Smooth muscle cell (in vitro differentiated cells): Measurements from ENCODE around the gene CETN2. TPM values are rescaled to one million over a fixed set of nuclear protein-coding genes. Genes with fewer than 3 reads are reported as not detected.

Experiments used
- DNase-seq: peaks from one replicate; lab custom pipeline; 2025; ENCODE audit not compliant: unreplicated experiment; lab: John Stamatoyannopoulos, UW
- H2AFZ ChIP-seq: fragments of 200-600 bp; sonication (generic); 2 replicates; pipeline ENCODE4 v1.6.0; 2016; ENCODE audit warnings: antibody characterized with exemption, low read depth, mild to moderate bottlenecking
- H3F3A ChIP-seq: fragments of 200-600 bp; sonication (generic); 2 replicates; pipeline ENCODE4 v1.6.0; 2017; ENCODE audit warnings: antibody characterized with exemption, low read depth
- H3K27ac ChIP-seq: fragments of 200-600 bp; sonication (generic); 2 replicates; pipeline ENCODE4 v1.5.1; 2016; ENCODE audit warnings: low read depth, mild to moderate bottlenecking
- H3K27me3 ChIP-seq: fragments of 200-600 bp; sonication (generic); 2 replicates; pipeline ENCODE4 v1.6.1; 2016; ENCODE audit warnings: low read depth, mild to moderate bottlenecking
- H3K36me3 ChIP-seq: fragments of 200-600 bp; sonication (generic); 2 replicates; pipeline ENCODE4 v1.5.1; 2016; ENCODE audit warnings: low read depth
- H3K4me1 ChIP-seq: fragments of 200-600 bp; sonication (generic); 2 replicates; pipeline ENCODE4 v1.5.1; 2016; ENCODE audit warnings: low read depth
- H3K4me2 ChIP-seq: fragments of 200-600 bp; sonication (generic); 2 replicates; pipeline ENCODE4 v1.6.0; 2016; ENCODE audit warnings: mild to moderate bottlenecking
- H3K4me3 ChIP-seq: fragments of 200-600 bp; sonication (generic); 2 replicates; pipeline ENCODE4 v1.5.1; 2016; ENCODE audit warnings: mild to moderate bottlenecking
- H3K79me2 ChIP-seq: fragments of 200-600 bp; sonication (generic); 2 replicates; pipeline ENCODE4 v1.6.0; 2016; ENCODE audit warnings: low read depth, mild to moderate bottlenecking
- H3K9ac ChIP-seq: fragments of 200-600 bp; sonication (generic); 2 replicates; pipeline ENCODE4 v1.6.0; 2016; ENCODE audit warnings: low read depth
- H3K9me3 ChIP-seq: fragments of 200-600 bp; sonication (generic); replicated peaks from 2 replicates; pipeline ENCODE4 v1.5.1; 2016; ENCODE audit warnings: low read depth
- H4K20me1 ChIP-seq: fragments of 200-600 bp; sonication (generic); 2 replicates; pipeline ENCODE4 v1.6.0; 2016; ENCODE audit warnings: low read depth
- CTCF ChIP-seq: fragments of 200-600 bp; sonication (generic); IDR thresholded peaks from 2 replicates; pipeline ENCODE4 v1.5.1; 2017; ENCODE audit warnings: borderline replicate concordance, mild to moderate bottlenecking, antibody characterized with exemption; ENCODE audit not compliant: insufficient read depth, poor library complexity, severe bottlenecking
- WGBS: methylation state at CpG from one replicate; pipeline ENCODE4 v1.1.7; 2016; ENCODE audit warnings: low lambda C conversion rate; 5-methylcytosine and 5-hydroxymethylcytosine counted together
- polyA plus RNA-seq: library from polyadenylated mRNA; unstranded; fragments of >200 nt; fragmentation: Nextera tagmentation; extraction: Ambion mirVana; gene quantifications from 2 replicates; pipeline ENCODE4 v1.2.1, GENCODE V29; 2016
- total RNA-seq: library from RNA; depleted of rRNA; stranded (reverse); fragments of >200 nt; gene quantifications from 2 replicates; pipeline ENCODE4 v1.2.3, GENCODE V29; 2014

Gene CETN2
- total and polyA plus RNA-seq, 2 experiments from 2014 or later, result 58.3 to 60.7 TPM

DNA sequence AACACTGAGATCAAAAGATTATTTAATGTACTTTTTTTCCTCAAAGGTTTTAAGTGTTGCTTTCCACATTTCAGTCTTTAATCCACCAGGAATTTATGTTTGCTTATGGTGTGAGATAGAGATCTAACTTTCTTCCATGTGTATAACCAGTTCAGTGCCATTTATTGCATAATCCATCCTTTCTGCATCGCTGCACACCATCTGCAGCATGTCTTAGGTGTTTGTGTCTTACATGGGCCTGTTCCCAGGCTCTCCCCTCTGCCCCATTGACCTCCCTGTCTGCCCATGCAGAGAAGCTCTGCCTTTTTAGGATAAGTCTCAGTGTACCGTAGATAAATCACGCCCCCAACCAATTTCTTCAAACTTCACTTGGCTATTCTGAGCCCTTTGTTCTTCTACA lies 30.6 kb upstream of the CETN2 start:
- H3K79me2 ChIP-seq, result no peaks in the 10 kb centered on the region
- DNase-seq, result no peak
- H4K20me1 ChIP-seq, result no peaks in the 10 kb centered on the region
- H3K27ac ChIP-seq, result no peak overlapping the region
- no peak overlapping the region for H3K9ac ChIP-seq
- no peak overlapping the region for H3K4me2 ChIP-seq
- no peak for TF ChIP-seq CTCF
- H3K27me3 ChIP-seq, result no peaks in the 10 kb centered on the region
- no peaks in the 10 kb centered on the region for H3K4me1 ChIP-seq
- H3K4me3 ChIP-seq, result no peak overlapping the region
- no peaks in the 10 kb centered on the region for H3K36me3 ChIP-seq
- no peak overlapping the region for H2AFZ ChIP-seq
- no peaks in the 10 kb centered on the region for H3F3A ChIP-seq
- peaks cover 3% of the 10 kb centered on the region for H3K9me3 ChIP-seq
- 80% methylated on average over 3 of the region's 3 CpGs for WGBS

DNA sequence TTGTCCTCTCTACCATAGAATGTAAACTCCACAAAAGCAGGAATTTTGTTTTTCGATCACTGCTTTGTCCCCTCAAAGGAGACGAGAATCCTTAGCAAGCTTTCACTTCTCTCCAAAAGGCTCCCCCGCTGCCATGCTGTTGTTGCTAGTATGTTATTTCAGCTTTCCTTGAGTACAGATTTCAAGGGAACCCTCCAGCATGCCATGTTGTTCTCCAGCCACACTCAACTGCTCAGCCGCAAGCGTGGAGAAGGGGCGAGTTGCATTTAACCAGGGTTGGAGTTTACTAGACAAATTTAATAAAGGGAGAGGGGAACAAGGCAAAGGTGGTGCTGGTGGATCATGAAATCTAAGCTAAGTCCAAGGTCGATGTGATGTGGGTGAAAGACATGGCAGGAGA lies 23.4 kb upstream of the CETN2 start:
- Histone ChIP-seq H3K4me2 (no peak overlapping the region), H3K9ac (no peak overlapping the region), H2AFZ (no peak overlapping the region), H3K4me1 (no peaks in the 10 kb centered on the region), H3K79me2 (no peaks in the 10 kb centered on the region), H3K9me3 (no peaks in the 10 kb centered on the region), H3F3A (no peaks in the 10 kb centered on the region), H3K27me3 (no peaks in the 10 kb centered on the region), H3K4me3 (no peak overlapping the region), H3K27ac (no peak overlapping the region), H3K36me3 (no peaks in the 10 kb centered on the region), H4K20me1 (no peaks in the 10 kb centered on the region)
- WGBS, result 88% methylated on average over 7 of the region's 7 CpGs
- no peak for DNase-seq
- TF ChIP-seq CTCF, result no peak

GRCh38 chrX:152850465-152850864 lies 19.9 kb upstream of the CETN2 start:
- 73% methylated on average over 2 of the region's 2 CpGs for WGBS
- Histone ChIP-seq H3K4me1 (no peaks in the 10 kb centered on the region), H3F3A (no peaks in the 10 kb centered on the region), H3K79me2 (no peaks in the 10 kb centered on the region), H3K4me2 (no peak overlapping the region), H3K9ac (no peak overlapping the region), H3K36me3 (no peaks in the 10 kb centered on the region), H3K9me3 (no peaks in the 10 kb centered on the region), H3K27me3 (no peaks in the 10 kb centered on the region), H3K27ac (no peak overlapping the region), H2AFZ (no peak overlapping the region), H3K4me3 (no peak overlapping the region), H4K20me1 (peaks cover 8% of the 10 kb centered on the region)
- TF ChIP-seq CTCF, result no peak
- DNase-seq, result no peak

GRCh38 chrX:152847281-152847680 lies 16.7 kb upstream of the CETN2 start:
- Histone ChIP-seq H3K27me3 (no peaks in the 10 kb centered on the region), H2AFZ (no peak overlapping the region), H4K20me1 (peaks cover 31% of the 10 kb centered on the region), H3K9me3 (no peaks in the 10 kb centered on the region), H3K36me3 (no peaks in the 10 kb centered on the region), H3K4me3 (no peak overlapping the region), H3K4me1 (no peaks in the 10 kb centered on the region), H3K27ac (no peak overlapping the region), H3F3A (no peaks in the 10 kb centered on the region), H3K9ac (no peak overlapping the region), H3K79me2 (peaks cover 4% of the 10 kb centered on the region), H3K4me2 (no peak overlapping the region)
- TF ChIP-seq CTCF, result no peak
- 79% methylated on average over 6 of the region's 6 CpGs for WGBS
- DNase-seq, result no peak
